ENCODE results near the gene LPCAT2. TPM values are rescaled to one million over a fixed set of nuclear protein-coding genes. Genes with fewer than 3 reads are reported as not detected.

LPCAT2 gene
- total RNA-seq, 2 donors from 2014 or later, result 20.5 to 21.1 TPM

GRCh38 chr16:55499281-55499680 is 9.6 kb upstream of the LPCAT2 start:
- ATAC-seq (ENCODE audit: insufficient number of reproducible peaks, low FRiP score, low read depth) (no peak), DNase-seq (ENCODE audit: low spot score) (no peak)
- peaks cover 19 to 55% of the 10 kb centered on the region in 2 donors for H3K4me1 ChIP-seq (ENCODE audit: control insufficient read depth in 1 of 2, low read depth in 2 of 2)
- H3K36me3 ChIP-seq, result peaks cover 9% of the 10 kb centered on the region
- no peak for TF ChIP-seq CTCF (IDR thresholded peaks at IDR 0.05)
- no peaks in the 10 kb centered on the region for H3K9me3 ChIP-seq
- peak overlapping the region; percentile 18 to 70 for H3K27ac ChIP-seq
- H3K4me3 ChIP-seq, result no peak overlapping the region
- no peaks in the 10 kb centered on the region for H3K27me3 ChIP-seq (replicated peaks; ENCODE audit: insufficient read depth)

- peaks cover 12% of the 10 kb centered on the region for H3K36me3 ChIP-seq
- no peaks in the 10 kb centered on the region for H3K27me3 ChIP-seq (replicated peaks; ENCODE audit: insufficient read depth)
- peak overlapping the region; percentile 18 to 70 for H3K27ac ChIP-seq
- peaks cover 19 to 49% of the 10 kb centered on the region in 2 donors for H3K4me1 ChIP-seq (ENCODE audit: control insufficient read depth in 1 of 2, low read depth in 2 of 2)
- DNase-seq (ENCODE audit: low spot score) (no peak), ATAC-seq (ENCODE audit: insufficient number of reproducible peaks, low FRiP score, low read depth) (peak; percentile 50)
- no peak for TF ChIP-seq CTCF (IDR thresholded peaks at IDR 0.05)
- H3K4me3 ChIP-seq, result no peak overlapping the region
- no peaks in the 10 kb centered on the region for H3K9me3 ChIP-seq
Measured at GRCh38 chr16:55499951-55500529, 8.8 kb upstream of the LPCAT2 start.

GRCh38 chr16:55500530-55501011 is 8.3 kb upstream of the LPCAT2 start:
- Histone ChIP-seq H3K4me3 (no peak overlapping the region), H3K9me3 (no peaks in the 10 kb centered on the region), H3K27ac (peak overlapping the region; percentile 1 to 70), H3K4me1 (ENCODE audit: control insufficient read depth in 1 of 2, low read depth in 2 of 2) (peaks cover 19 to 44% of the 10 kb centered on the region in 2 donors), H3K27me3 (replicated peaks; ENCODE audit: insufficient read depth) (no peaks in the 10 kb centered on the region), H3K36me3 (peaks cover 17% of the 10 kb centered on the region)
- TF ChIP-seq CTCF (IDR thresholded peaks at IDR 0.05), result no peak
- DNase-seq (ENCODE audit: low spot score) (no peak), ATAC-seq (ENCODE audit: insufficient number of reproducible peaks, low FRiP score, low read depth) (no peak)

- TF ChIP-seq CTCF (IDR thresholded peaks at IDR 0.05), result no peak
- DNase-seq (ENCODE audit: low spot score) (no peak), ATAC-seq (ENCODE audit: insufficient number of reproducible peaks, low FRiP score, low read depth) (no peak)
- H3K36me3 ChIP-seq, result peaks cover 21% of the 10 kb centered on the region
- H3K27me3 ChIP-seq (replicated peaks; ENCODE audit: insufficient read depth), result no peaks in the 10 kb centered on the region
- no peaks in the 10 kb centered on the region for H3K9me3 ChIP-seq
- no peak overlapping the region for H3K4me3 ChIP-seq
- no peak overlapping the region for H3K27ac ChIP-seq
- H3K4me1 ChIP-seq (ENCODE audit: control insufficient read depth in 1 of 2, low read depth in 2 of 2), result peaks cover 19 to 43% of the 10 kb centered on the region in 2 donors
Measured at GRCh38 chr16:55501549-55502322, 7.1 kb upstream of the LPCAT2 start.

GRCh38 chr16:55502801-55503366 is 6.0 kb upstream of the LPCAT2 start:
- TF ChIP-seq CTCF (IDR thresholded peaks at IDR 0.05), result no peak
- Histone ChIP-seq H3K27ac (peak overlapping the region in 1 of 2 donors; percentile 54), H3K36me3 (peaks cover 22% of the 10 kb centered on the region), H3K4me3 (no peak overlapping the region), H3K9me3 (no peaks in the 10 kb centered on the region), H3K27me3 (replicated peaks; ENCODE audit: insufficient read depth) (no peaks in the 10 kb centered on the region), H3K4me1 (ENCODE audit: control insufficient read depth in 1 of 2, low read depth in 2 of 2) (peaks cover 19 to 43% of the 10 kb centered on the region in 2 donors)
- ATAC-seq (ENCODE audit: insufficient number of reproducible peaks, low FRiP score, low read depth) (no peak), DNase-seq (ENCODE audit: low spot score) (no peak)

Measured in thoracic aorta (tissue), 2 donors.